Lower lobe of right lung (tissue), 2 donors: Measurements from ENCODE around the gene PDLIM7. TPM values are rescaled to one million over a fixed set of nuclear protein-coding genes. Genes with fewer than 3 reads are reported as not detected.

Experiments
- ATAC-seq, 2 donors: fragments of 200-7000 bp; cut with Tn5 transposase; one replicate each; pipeline ENCODE4 v1.9.1; 2020 to 2022; ENCODE audit warnings: mild to moderate bottlenecking in 2 of 2, moderate library complexity in 2 of 2
- DNase-seq: peaks from one replicate; pipeline ENCODE4 v3.0.0-alpha.2; 2020
- H3K27ac ChIP-seq: fragments of 200-600 bp; one replicate; pipeline ENCODE4 v1.8.0; 2022
- H3K27me3 ChIP-seq: fragments of 200-600 bp; one replicate; pipeline ENCODE4 v1.8.0; 2022; ENCODE audit warnings: low read depth
- H3K36me3 ChIP-seq: fragments of 200-600 bp; one replicate; pipeline ENCODE4 v1.8.0; 2022; ENCODE audit warnings: mild to moderate bottlenecking
- H3K4me1 ChIP-seq: fragments of 200-600 bp; one replicate; pipeline ENCODE4 v1.8.0; 2022
- H3K4me3 ChIP-seq: fragments of 200-600 bp; one replicate; pipeline ENCODE4 v1.8.0; 2022; ENCODE audit warnings: mild to moderate bottlenecking
- H3K9me3 ChIP-seq: fragments of 200-600 bp; one replicate; pipeline ENCODE4 v1.8.0; 2022
- intact Hi-C: fragments of 100-400 bp; cut with DNase I; formaldehyde crosslinking; loops from one replicate; pipeline ENCODE4 v1.11.0; 2022
- total RNA-seq: library from RNA; stranded (reverse); fragmentation: NEBNext Ultra II Directional; extraction: Animal tissue kit (Norgen Biotek cat#: 25700); gene quantifications from one replicate; pipeline ENCODE4 v1.2.1, GENCODE V29; 2021
- TF ChIP-seq, protein P1 (sequence below): fragments of 200-600 bp; IDR thresholded peaks from one replicate; pipeline ENCODE4 v1.8.0; 2022; ENCODE audit warnings: antibody characterized with exemption, mild to moderate bottlenecking
- donor health status: DM: no; HTN: yes; CAD: no; lungs with severe emphysema.

Gene PDLIM7
- total RNA-seq, 1 donor from 2014 or later: 47.1 TPM

DNA sequence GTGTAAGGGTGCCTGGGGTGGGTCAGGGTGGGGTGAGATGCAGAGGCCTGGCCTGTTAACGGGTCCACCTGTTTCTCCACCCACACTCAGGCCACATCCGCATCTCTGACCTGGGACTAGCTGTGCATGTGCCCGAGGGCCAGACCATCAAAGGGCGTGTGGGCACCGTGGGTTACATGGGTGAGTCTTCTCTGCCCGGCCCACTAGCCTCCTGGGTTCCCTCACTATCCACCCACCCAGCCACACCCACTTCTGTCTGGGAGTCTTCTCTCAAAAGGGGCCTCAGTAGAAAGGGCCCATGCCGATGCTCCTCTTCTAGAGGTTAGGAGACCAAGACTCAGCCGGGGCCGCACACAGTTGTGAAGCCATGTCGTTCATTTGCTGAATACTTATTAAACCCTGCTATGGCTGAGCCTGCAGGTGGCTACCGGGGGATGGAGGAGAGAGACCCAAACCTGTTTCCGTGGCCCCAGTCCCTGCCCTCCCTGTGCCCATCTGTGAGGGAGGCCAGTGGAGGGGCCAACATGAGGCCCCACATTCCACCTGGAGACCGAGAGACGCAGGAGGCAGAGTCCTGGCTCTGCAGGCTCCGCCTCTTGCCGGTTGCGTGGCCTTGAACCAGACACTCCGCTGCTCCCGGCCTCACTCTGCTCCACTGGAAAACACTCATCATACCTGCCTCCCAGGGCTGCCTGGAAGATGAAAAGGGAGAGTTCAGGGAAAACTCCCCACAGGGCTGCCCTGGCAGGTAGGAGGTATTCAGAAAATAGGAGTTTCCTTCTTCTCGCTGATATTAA is 62.3 kb downstream of the PDLIM7 start:
- Histone ChIP-seq H3K27me3 (no peaks in the 10 kb centered on the region), H3K36me3 (peaks cover 87% of the 10 kb centered on the region), H3K27ac (no peak overlapping the region), H3K4me3 (no peak overlapping the region), H3K9me3 (no peaks in the 10 kb centered on the region), H3K4me1 (peaks cover 28% of the 10 kb centered on the region)
- no peak for ATAC-seq
- DNase-seq: no peak
- TF ChIP-seq, protein P1, sequence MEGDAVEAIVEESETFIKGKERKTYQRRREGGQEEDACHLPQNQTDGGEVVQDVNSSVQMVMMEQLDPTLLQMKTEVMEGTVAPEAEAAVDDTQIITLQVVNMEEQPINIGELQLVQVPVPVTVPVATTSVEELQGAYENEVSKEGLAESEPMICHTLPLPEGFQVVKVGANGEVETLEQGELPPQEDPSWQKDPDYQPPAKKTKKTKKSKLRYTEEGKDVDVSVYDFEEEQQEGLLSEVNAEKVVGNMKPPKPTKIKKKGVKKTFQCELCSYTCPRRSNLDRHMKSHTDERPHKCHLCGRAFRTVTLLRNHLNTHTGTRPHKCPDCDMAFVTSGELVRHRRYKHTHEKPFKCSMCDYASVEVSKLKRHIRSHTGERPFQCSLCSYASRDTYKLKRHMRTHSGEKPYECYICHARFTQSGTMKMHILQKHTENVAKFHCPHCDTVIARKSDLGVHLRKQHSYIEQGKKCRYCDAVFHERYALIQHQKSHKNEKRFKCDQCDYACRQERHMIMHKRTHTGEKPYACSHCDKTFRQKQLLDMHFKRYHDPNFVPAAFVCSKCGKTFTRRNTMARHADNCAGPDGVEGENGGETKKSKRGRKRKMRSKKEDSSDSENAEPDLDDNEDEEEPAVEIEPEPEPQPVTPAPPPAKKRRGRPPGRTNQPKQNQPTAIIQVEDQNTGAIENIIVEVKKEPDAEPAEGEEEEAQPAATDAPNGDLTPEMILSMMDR: no peak
- intact Hi-C loops: no loop called here

DNA sequence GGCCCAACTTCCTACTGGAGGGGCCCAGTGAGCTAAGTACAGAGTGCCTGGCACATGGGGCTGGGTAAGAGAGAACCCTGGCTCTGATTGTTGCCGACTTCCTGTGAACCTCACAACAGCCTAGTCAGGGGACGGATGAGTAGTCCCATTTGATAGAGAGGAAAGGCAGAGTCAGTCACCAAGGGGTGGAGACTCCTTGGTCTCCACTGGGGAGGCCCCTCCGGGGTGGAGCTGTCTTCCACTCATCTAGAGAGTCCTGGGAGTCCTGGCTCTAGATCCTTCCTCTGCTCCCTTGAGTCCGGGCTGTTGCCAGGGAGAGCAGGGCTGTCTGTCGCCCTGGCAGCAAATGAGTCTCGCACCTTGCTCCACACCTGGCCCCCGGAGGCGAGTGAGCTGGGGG is 63.0 kb downstream of the PDLIM7 start:
- Histone ChIP-seq H3K4me1 (peaks cover 35% of the 10 kb centered on the region), H3K4me3 (no peak overlapping the region), H3K27me3 (no peaks in the 10 kb centered on the region), H3K36me3 (peaks cover 82% of the 10 kb centered on the region), H3K27ac (no peak overlapping the region), H3K9me3 (no peaks in the 10 kb centered on the region)
- DNase-seq (no peak), ATAC-seq (no peak)
- TF ChIP-seq, protein P1: no peak
- intact Hi-C loops: no loop called here

DNA sequence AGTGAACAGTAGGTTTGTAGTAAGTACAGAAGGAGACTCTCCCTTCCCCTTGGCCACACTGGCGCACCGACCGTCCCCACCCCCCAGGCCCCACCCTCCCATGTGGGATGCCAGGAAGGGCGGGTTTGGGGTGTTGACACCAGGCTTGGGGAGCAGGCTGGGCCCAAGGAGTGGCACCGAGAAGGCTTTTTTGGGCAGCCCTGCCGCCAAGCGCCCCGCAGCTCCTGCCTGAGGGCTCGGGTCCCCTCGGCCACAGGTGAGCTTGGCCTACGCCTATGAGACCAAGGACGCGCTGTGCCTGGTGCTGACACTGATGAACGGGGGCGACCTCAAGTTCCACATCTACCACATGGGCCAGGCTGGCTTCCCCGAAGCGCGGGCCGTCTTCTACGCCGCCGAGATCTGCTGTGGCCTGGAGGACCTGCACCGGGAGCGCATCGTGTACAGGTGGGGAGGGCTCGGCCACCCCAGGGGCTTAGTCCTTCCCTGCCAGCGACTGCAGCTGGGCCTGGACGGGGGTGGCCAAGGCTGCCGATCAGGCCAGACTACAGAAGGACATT is 63.7 kb downstream of the PDLIM7 start:
- DNase-seq (no peak), ATAC-seq (no peak)
- H3K4me3 ChIP-seq: no peak overlapping the region
- H3K4me1 ChIP-seq: peaks cover 42% of the 10 kb centered on the region
- intact Hi-C loops: no loop called here
- H3K27me3 ChIP-seq: no peaks in the 10 kb centered on the region
- H3K36me3 ChIP-seq: peaks cover 78% of the 10 kb centered on the region
- TF ChIP-seq, protein P1: no peak
- H3K9me3 ChIP-seq: no peaks in the 10 kb centered on the region
- no peak overlapping the region for H3K27ac ChIP-seq

Other genes starting within 250 kb of the PDLIM7 start
- 41.6 TPM for gene RAB24, start 193.9 kb downstream of the PDLIM7 start, total RNA-seq
- gene PRELID1, start 193.8 kb downstream of the PDLIM7 start, total RNA-seq: 101 TPM
- gene MXD3, start 185.7 kb downstream of the PDLIM7 start, total RNA-seq: 10.8 TPM
- 108 TPM for gene LMAN2, start 145.9 kb downstream of the PDLIM7 start, total RNA-seq
- gene RGS14, start 139.7 kb downstream of the PDLIM7 start, total RNA-seq: 16.2 TPM
- not detected for gene SLC34A1, start 113.2 kb downstream of the PDLIM7 start, total RNA-seq
- not detected for gene PFN3, start 96.9 kb downstream of the PDLIM7 start, total RNA-seq
- 0.80 TPM for gene F12, start 88.0 kb downstream of the PDLIM7 start, total RNA-seq
- gene GRK6, start 70.9 kb downstream of the PDLIM7 start, total RNA-seq: 59.4 TPM
- 1.7 TPM for gene PRR7, start 50.8 kb downstream of the PDLIM7 start, total RNA-seq
- gene DBN1, start 24.0 kb downstream of the PDLIM7 start, total RNA-seq: 23.1 TPM
- gene DOK3, start 12.2 kb upstream of the PDLIM7 start, total RNA-seq: 76.5 TPM
- gene DDX41, start 19.4 kb upstream of the PDLIM7 start, total RNA-seq: 69.4 TPM
- gene FAM193B, start 57.0 kb upstream of the PDLIM7 start, total RNA-seq: 89.1 TPM
- gene TMED9, start 94.6 kb upstream of the PDLIM7 start, total RNA-seq: 132 TPM
- 22.4 TPM for gene B4GALT7, start 102.5 kb upstream of the PDLIM7 start, total RNA-seq